GM19468 (cell line): Measurements from ENCODE around the gene MARCHF10.

Experiments used
- ATAC-seq: cut with Tn5 transposase; IDR thresholded peaks from one replicate; pipeline ENCODE4 v1.9.1; 2021; ENCODE audit warnings: mild to moderate bottlenecking, moderate library complexity, moderate number of reproducible peaks; ENCODE audit not compliant: unreplicated experiment; ENCODE audit errors: extremely low read depth

MARCHF10 gene

GRCh38 chr17:62757500-62757951, 50.6 kb downstream of the MARCHF10 start:
- no peak for ATAC-seq

GRCh38 chr17:62756198-62756597, 51.9 kb downstream of the MARCHF10 start:
- ATAC-seq, result no peak

GRCh38 chr17:62755141-62755851, 52.8 kb downstream of the MARCHF10 start:
- no peak for ATAC-seq

- ATAC-seq, result no peak
Measured at GRCh38 chr17:62754631-62755030, 53.5 kb downstream of the MARCHF10 start.

GRCh38 chr17:62753562-62753961, 54.6 kb downstream of the MARCHF10 start:
- ATAC-seq, result no peak

- ATAC-seq, result no peak
Measured at GRCh38 chr17:62751060-62751691, 56.9 kb downstream of the MARCHF10 start.

- no peak for ATAC-seq
Measured at GRCh38 chr17:62750631-62751051, 57.5 kb downstream of the MARCHF10 start.

GRCh38 chr17:62749926-62750325, 58.2 kb downstream of the MARCHF10 start:
- no peak for ATAC-seq

- ATAC-seq, result no peak
Measured at GRCh38 chr17:62746941-62747340, 61.2 kb downstream of the MARCHF10 start.

GRCh38 chr17:62745806-62746205, 62.3 kb downstream of the MARCHF10 start:
- no peak for ATAC-seq

- ATAC-seq, result no peak
Measured at GRCh38 chr17:62744259-62744658, 63.9 kb downstream of the MARCHF10 start.

GRCh38 chr17:62741290-62741689, 66.8 kb downstream of the MARCHF10 start:
- ATAC-seq, result no peak

- no peak for ATAC-seq
Measured at GRCh38 chr17:62739645-62740388, 68.3 kb downstream of the MARCHF10 start.

GRCh38 chr17:62738281-62738680, 69.8 kb downstream of the MARCHF10 start:
- no peak for ATAC-seq

- no peak for ATAC-seq
Measured at GRCh38 chr17:62737513-62737912, 70.6 kb downstream of the MARCHF10 start.

GRCh38 chr17:62735044-62735651, 73.0 kb downstream of the MARCHF10 start:
- ATAC-seq, result no peak

- ATAC-seq, result no peak
Measured at GRCh38 chr17:62732125-62732524, 76.0 kb downstream of the MARCHF10 start.

GRCh38 chr17:62727916-62728672, 80.0 kb downstream of the MARCHF10 start:
- ATAC-seq, result no peak

- ATAC-seq, result no peak
Measured at GRCh38 chr17:62725791-62726249, 82.3 kb downstream of the MARCHF10 start.
